Heart right ventricle (tissue), 16 donors: Measurements from ENCODE around the gene ELOB. TPM values are rescaled to one million over a fixed set of nuclear protein-coding genes. Genes with fewer than 3 reads are reported as not detected.

Experiments
- ATAC-seq, 8 donors: fragments of 200-7000 bp; cut with Tn5 transposase; one replicate each; pipeline ENCODE4 v1.9.1; 2020; ENCODE audit warnings: mild to moderate bottlenecking in 8 of 8, moderate library complexity in 8 of 8, moderate number of reproducible peaks in 1 of 8
- DNase-seq, 2 donors: peaks; one replicate each; pipeline ENCODE4 v3.0.0-alpha.2; 2020
- H3K27ac ChIP-seq, 10 donors: fragments of 200-600 bp; sonication (generic) in 2 of 10; one replicate each; pipeline versions ENCODE4 v1.5.0 to v1.8.0; 2020 to 2022; ENCODE audit warnings: mild to moderate bottlenecking in 3 of 10
- H3K27me3 ChIP-seq, 7 donors: fragments of 200-600 bp; one replicate each; pipeline ENCODE4 v1.8.0; 2021 to 2022; ENCODE audit warnings: mild to moderate bottlenecking in 2 of 7
- H3K36me3 ChIP-seq, 9 donors: fragments of 200-600 bp; sonication (generic) in 1 of 9; one replicate each; pipeline versions ENCODE4 v1.5.0 to v1.8.0; 2020 to 2022; ENCODE audit warnings: mild to moderate bottlenecking in 2 of 9
- H3K4me1 ChIP-seq, 9 donors: fragments of 200-600 bp; sonication (generic) in 1 of 9; one replicate each; pipeline versions ENCODE4 v1.5.0 to v1.8.0; 2020 to 2022; ENCODE audit warnings: mild to moderate bottlenecking in 4 of 9
- H3K4me3 ChIP-seq, 10 donors: fragments of 200-600 bp; sonication (generic) in 2 of 10; one replicate each; pipeline versions ENCODE4 v1.5.0 to v1.8.0; 2020 to 2022; ENCODE audit warnings: mild to moderate bottlenecking in 7 of 10, moderate library complexity in 2 of 10
- H3K9me3 ChIP-seq, 11 donors: fragments of 200-600 bp in 10 of 11; sonication (generic) in 2 of 11; one replicate each; pipeline versions ENCODE4 v1.5.0 to v1.8.0; 2013 to 2022; ENCODE audit warnings: mild to moderate bottlenecking in 2 of 11, control low read depth in 1 of 11, moderate library complexity in 1 of 11
- CTCF ChIP-seq, 9 donors: fragments of 200-600 bp; sonication (generic) in 2 of 9; IDR thresholded peaks; one replicate each; pipeline versions ENCODE4 v1.5.0 to v1.8.0; 2021 to 2022; ENCODE audit warnings: antibody characterized with exemption in 9 of 9, mild to moderate bottlenecking in 5 of 9, moderate library complexity in 1 of 9
- WGBS, 2 donors: extraction: QIAGEN DNeasy Blood & Tissue Kit; methylation state at CpG; one replicate each; pipeline ENCODE4 v1.1.7; 2013; ENCODE audit warnings: inconsistent platforms in 1 of 2; 5-methylcytosine and 5-hydroxymethylcytosine counted together
- intact Hi-C, 10 donors: fragments of 100-400 bp; cut with DNase I; formaldehyde crosslinking; loops; one replicate each; pipeline versions ENCODE4 v1.11.1 to v1.14.2; 2022
- polyA plus RNA-seq, 2 donors: library from polyadenylated mRNA; stranded (reverse); fragments of 200-250 nt; gene quantifications; one replicate each; pipeline ENCODE4 v1.2.3, GENCODE V29; 2013
- total RNA-seq, 10 donors: library from RNA; stranded (reverse); fragmentation: NEBNext Ultra II Directional in 3 of 10; extraction: Animal tissue kit (Norgen Biotek cat#: 25700) in 3 of 10; gene quantifications; one replicate each; pipeline versions ENCODE4 v1.2.1 to v1.2.4, GENCODE V29; 2021 to 2023
- donor health status: Arrhythmogenic right ventricular cardiomyopathy.
- donor health status: ischemic (EF 13 %, LVEDD 7.1; RV severe dilation, severe dysfunction).
- donor health status: healthy with polysubstance abuse.
- donor health status: DM: no; HTN: yes; CAD: no.
- donor health status: DM: no; HTN: no; CAD: no.
- donor health status: ischemic (EF 25% LVEDD 6.9; RV normal size, moderate dysfunction).
- donor health status: ischemic (EF 25% LVEDD 5.7; RV mildly dilated, moderate dysfunction).
- donor health status: healthy.
- donor health status: DM: yes; HTN: yes; CAD: no.
- donor health status: Ischemic cardiomyopathy.
- donor health status: ischemic (EF 35%, LVEDD 5.7; RV mildly dilated, moderate dysfunction).
- donor health status: nonischemic (EF 11% LVEDD 7.7; RV severe dilation, severe dysfunction).
- donor health status: DM: yes; HTN: yes; CAD: no.
- donor health status: PGD.
- donor health status: ischemic (EF 29% LVEDD 5.4; RV normal size, mild dysfunction).
- donor health status: nonischemic (EF 23%, LVEDD 6.1; RV moderate dilation, normal function).

The ELOB gene
- total and polyA plus RNA-seq, 12 donors = 248 to 1,196 (median 332) TPM

GRCh38 chr16:2749936-2750335, 27.1 kb downstream of the ELOB start:
- Histone ChIP-seq H3K27ac (no peak overlapping the region), H3K36me3 (no peaks in the 10 kb centered on the region), H3K4me3 (no peak overlapping the region), H3K9me3 (peaks cover 0 to 5% (median 0%) of the 10 kb centered on the region in 11 donors), H3K27me3 (no peaks in the 10 kb centered on the region), H3K4me1 (peaks cover 0 to 26% (median 21%) of the 10 kb centered on the region in 9 donors)
- intact Hi-C loops = no loop called here
- ATAC-seq (no peak), DNase-seq (no peak)
- WGBS, 2 donors = 95 to 96% methylated on average over 6 of the region's 6 CpGs
- TF ChIP-seq CTCF (IDR thresholded peaks at IDR 0.05) = no peak

- no peak for TF ChIP-seq CTCF (IDR thresholded peaks at IDR 0.05)
- Histone ChIP-seq H3K36me3 (no peaks in the 10 kb centered on the region), H3K27me3 (no peaks in the 10 kb centered on the region), H3K4me1 (peaks cover 0 to 22% (median 16%) of the 10 kb centered on the region in 9 donors), H3K27ac (no peak overlapping the region), H3K9me3 (peaks cover 0 to 5% (median 0%) of the 10 kb centered on the region in 11 donors), H3K4me3 (no peak overlapping the region)
- WGBS, 2 donors = 95 to 97% methylated on average over 5 of the region's 5 CpGs
- ATAC-seq (no peak), DNase-seq (no peak)
- intact Hi-C loops = no loop called here
Observed at GRCh38 chr16:2749476-2749875, 27.6 kb downstream of the ELOB start.

- no peak overlapping the region for H3K4me3 ChIP-seq
- intact Hi-C loops = no loop called here
- H3K4me1 ChIP-seq = peaks cover 0 to 16% (median 10%) of the 10 kb centered on the region in 9 donors
- ATAC-seq = no peak
- no peak for TF ChIP-seq CTCF (IDR thresholded peaks at IDR 0.05)
- no peaks in the 10 kb centered on the region for H3K36me3 ChIP-seq
- no peaks in the 10 kb centered on the region for H3K27me3 ChIP-seq
- peaks cover 0 to 5% (median 0%) of the 10 kb centered on the region in 11 donors for H3K9me3 ChIP-seq
- WGBS, 2 donors = 75 to 80% methylated on average over 7 of the region's 7 CpGs
- H3K27ac ChIP-seq = no peak overlapping the region
- DNase-seq = no peak
Observed at GRCh38 chr16:2748757-2749455, 28.2 kb downstream of the ELOB start.

GRCh38 chr16:2745961-2746360, 31.1 kb downstream of the ELOB start:
- WGBS, 2 donors = 79 to 80% methylated on average over 9 of the region's 9 CpGs
- TF ChIP-seq CTCF (IDR thresholded peaks at IDR 0.05) = no peak
- no peak for ATAC-seq

More at GRCh38 chr16:2745961-2746360, 31.1 kb downstream of the ELOB start:
- Histone ChIP-seq H3K4me1 (no peaks in the 10 kb centered on the region), H3K4me3 (no peak overlapping the region), H3K27ac (no peak overlapping the region), H3K36me3 (no peaks in the 10 kb centered on the region), H3K27me3 (no peaks in the 10 kb centered on the region), H3K9me3 (no peaks in the 10 kb centered on the region)
- intact Hi-C loops = no loop called here
- DNase-seq = no peak
